Middle frontal gyrus (tissue), 1 donor: Measurements from ENCODE around the gene M1AP.

Experiments
- DNase-seq: peaks from one replicate; pipeline ENCODE4 v3.0.0-alpha.2; 2015; ENCODE audit warnings: low spot score; ENCODE audit errors: extremely low spot score

The M1AP gene, protein sequence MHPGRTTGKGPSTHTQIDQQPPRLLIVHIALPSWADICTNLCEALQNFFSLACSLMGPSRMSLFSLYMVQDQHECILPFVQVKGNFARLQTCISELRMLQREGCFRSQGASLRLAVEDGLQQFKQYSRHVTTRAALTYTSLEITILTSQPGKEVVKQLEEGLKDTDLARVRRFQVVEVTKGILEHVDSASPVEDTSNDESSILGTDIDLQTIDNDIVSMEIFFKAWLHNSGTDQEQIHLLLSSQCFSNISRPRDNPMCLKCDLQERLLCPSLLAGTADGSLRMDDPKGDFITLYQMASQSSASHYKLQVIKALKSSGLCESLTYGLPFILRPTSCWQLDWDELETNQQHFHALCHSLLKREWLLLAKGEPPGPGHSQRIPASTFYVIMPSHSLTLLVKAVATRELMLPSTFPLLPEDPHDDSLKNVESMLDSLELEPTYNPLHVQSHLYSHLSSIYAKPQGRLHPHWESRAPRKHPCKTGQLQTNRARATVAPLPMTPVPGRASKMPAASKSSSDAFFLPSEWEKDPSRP

DNA sequence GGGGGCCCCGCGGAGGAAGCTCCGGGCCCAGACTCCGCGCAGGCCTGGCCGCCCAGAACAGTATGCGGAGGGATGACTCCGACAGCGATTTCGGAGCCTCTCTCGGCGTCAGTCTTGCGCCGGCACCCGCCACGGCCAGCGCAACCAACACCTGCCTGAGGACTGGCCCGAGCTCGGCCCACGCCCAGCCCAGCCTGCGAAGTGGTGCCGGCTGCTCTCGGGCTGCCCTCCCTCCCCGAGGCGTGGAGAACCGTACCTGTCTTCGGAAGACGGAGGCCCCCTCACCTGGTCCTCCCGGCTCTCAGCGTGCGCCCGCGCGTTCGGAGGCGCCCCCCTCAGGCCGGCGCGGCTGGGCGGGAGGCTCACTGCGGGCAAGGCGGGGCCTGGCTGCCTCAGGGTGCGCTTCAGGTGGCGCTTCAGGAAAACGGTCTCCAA lies at the start of gene M1AP:
TSS of gene M1AP (minus strand) at position 322 of the 435 bp plus-strand sequence. CDS start 8,055 bp downstream, outside the sequence.
- DNase-seq, result no peak

DNA sequence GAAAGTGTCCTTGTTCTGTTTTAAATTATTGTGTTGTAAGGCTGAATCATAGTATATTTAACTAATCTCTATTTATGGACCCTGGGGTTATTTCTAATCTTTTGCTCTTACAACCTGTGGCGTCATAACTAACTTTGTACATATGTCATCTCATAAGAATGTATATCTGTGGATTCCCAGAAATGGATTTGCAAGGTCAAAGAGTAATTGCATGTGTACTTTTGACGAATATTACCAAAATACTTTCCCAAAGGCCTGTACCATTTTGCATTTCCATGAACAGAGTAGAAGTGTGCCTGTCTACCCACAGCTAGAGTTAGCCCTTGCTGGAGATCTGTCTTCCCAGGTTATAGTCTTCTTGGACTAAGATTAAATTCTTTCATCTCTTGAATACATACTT lies 48.7 kb upstream of the M1AP start:
- no peak for DNase-seq

DNA sequence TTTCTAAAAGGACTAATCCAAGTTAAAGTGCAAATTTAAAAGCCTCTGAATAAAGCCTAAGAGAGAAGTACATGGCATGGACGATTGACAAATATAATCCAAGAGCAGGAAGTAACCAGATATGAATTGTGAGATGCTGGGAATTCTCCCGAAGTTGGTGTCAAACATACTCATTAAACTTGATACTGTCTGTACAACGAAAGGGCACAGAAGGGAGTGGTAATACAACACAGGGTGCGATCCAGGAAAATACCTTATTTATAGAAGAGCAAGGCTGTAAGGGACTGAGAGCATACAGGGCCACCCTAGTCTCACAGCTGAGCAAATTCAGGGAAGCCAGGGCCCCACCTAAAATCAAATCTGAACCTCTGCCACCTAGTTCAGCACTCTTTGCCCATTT lies 47.5 kb upstream of the M1AP start:
- DNase-seq, result no peak

DNA sequence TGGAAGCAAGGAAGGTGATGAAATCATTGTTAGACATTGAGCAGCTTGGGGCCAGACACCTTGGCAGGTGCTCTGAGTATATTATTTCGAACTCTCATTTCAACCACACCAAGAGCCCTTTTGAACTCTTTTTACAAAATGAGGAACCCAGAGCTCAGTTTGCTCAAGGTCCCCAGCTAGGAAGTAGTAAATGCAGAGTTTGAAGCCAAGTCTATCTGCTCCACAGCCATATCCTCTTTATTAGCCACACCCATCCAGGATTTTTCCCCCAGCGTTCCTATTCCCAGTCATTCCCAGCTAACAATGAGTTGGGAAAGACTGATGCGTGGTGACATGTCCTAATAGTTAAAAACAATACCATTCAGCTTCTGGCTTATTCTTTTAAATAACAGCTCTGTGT lies 46.2 kb upstream of the M1AP start:
- no peak for DNase-seq

DNA sequence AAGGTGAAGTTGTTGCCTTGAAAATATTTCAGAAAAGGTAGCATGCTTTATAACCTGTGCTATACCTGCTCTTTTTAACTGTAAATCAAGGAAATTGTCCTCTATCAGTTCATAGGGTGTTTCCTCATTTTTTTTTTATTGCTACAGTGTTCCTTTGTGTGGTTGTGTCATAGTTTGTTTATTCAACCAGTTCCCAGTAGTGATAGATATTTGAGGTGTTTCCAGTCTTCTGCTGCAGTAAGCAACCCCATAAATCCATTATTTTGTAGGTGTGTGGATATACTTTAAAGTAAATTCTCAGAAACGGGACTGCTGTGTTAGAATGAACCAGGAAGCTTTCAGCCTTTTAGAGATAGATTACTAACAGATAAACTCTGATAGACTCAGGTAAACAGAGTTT lies 45.5 kb upstream of the M1AP start:
- DNase-seq, result no peak

DNA sequence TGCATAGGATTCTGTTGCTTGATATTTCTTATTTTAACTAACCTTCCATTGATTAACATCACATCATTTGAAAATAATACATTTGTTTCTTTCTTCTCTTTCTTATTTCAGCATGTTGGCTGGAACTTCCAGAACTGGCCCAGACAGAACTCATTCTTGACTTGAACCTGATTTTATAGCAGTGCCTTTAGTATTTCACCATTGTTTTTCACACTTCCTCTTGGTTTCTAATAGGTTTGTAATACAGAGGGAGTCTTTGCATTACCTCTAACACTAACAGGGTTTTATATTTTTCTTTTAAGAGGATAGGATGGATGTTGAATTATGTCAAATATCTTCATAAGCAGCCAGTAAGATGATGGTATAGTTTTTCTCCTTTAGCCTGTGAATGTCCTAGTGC lies 45.1 kb upstream of the M1AP start:
- DNase-seq, result no peak

DNA sequence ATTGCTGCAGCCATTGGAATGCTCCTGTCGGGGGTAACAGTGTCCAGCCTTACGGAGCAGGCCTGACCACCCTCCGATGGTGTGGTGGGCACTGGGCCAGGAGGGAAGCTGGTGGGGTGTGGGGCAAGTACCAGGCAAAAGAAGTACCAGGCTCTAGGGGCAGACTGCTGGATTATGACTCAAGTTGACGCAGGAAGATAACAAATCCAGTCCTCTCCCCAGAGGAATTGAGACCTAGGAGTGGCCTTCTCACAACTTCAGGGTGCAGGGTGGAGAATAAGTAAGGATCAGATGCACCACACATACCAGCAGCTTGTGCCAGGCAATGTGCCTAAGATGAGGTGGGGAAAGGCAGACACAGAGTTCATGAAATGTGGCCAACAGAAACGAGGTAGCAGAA lies 43.8 kb upstream of the M1AP start:
- no peak for DNase-seq

DNA sequence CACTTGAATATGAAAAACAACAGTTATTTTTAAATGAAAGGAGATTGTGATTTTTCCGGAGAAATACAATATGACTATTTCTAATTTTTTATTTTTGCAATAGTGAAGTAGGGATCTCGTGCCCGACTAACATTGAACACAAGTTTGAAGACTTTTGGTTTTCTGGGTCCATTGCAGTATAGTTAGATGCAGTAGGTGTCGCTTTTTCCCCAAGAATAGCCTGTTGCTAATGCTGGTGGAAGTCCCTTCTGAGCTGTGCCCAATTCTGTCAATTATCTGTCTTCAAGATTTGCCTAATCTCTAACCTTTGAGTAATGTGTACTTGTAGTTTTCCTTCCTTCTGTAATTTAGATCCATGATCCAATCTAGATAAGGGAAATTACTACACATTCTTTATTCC lies 42.4 kb upstream of the M1AP start:
- DNase-seq, result peak; percentile 21

DNA sequence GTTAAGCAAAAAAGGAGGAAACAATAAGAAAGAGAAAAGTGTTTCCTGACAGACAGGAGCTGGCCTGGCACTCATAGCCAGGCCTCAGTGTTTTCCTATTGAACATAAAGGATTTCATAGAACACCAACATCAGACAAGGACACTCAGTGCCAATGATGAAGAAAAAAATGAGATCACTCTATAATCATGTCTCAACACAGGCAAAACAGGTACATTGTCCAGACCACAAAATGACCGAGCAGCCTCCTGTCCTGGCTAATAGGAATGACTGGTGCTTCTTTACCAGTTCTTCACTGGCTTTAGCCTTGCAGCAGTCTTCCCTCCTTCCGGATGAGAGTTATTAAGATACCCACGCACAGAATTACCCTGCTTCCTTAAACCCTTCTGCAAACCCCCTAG lies 41.5 kb upstream of the M1AP start:
- DNase-seq, result no peak

DNA sequence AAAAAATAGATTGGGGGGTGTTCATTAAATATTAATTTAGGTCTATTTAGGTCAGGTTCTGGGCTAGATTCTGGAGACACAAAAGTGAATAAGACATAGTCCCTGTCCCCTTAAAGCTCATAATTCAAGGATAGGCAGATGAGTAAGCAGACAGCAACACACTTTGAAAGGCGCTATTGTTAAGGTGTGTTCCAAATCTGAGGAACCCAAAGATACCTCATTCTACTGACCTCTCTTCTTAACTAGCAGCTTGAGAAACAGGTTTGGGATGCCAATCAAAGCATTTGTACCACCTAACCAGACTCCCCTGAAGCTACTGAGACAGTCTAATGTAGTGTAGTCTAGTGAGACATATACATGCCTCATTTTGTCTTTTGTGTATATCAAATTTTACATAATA lies 40.8 kb upstream of the M1AP start:
- DNase-seq, result no peak

DNA sequence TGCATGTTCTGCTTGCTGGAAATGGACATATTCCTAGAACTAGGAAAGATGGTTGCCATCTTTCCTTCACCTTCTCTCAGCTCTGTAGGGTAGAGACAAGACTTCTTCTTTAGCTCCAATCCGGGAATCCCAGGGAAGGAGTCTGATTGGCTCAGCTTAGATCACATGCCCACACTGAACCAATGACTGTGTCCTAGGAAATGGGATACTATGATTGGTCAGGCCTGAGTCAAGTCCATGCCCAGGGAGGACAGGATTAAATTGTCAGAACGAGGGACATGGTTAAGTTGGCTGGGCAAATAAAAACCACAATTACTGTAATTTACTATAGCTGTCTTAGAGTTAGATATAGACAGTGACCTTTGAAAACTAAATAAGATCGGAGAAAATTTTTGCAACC lies 37.3 kb upstream of the M1AP start:
- no peak for DNase-seq

DNA sequence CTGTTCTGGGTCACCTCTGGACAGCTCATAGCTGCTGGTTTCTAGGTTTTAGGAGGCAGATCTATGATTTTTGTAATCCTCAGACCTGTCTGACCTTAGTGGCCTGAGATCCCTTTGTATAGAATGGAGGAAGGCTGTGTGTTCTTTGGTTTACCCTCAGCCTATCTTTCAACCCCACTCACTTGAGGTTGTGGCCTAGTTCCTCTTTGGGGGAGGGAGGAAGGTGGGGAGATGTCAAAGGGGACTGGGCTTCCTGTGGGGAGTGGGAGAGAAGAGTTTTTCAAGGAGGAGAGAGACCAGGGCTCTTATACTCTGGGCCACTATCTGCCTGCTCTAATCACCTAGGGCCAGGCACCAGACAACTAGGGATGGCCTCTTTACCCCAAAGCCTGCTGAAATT lies 34.4 kb upstream of the M1AP start:
- DNase-seq, result no peak

DNA sequence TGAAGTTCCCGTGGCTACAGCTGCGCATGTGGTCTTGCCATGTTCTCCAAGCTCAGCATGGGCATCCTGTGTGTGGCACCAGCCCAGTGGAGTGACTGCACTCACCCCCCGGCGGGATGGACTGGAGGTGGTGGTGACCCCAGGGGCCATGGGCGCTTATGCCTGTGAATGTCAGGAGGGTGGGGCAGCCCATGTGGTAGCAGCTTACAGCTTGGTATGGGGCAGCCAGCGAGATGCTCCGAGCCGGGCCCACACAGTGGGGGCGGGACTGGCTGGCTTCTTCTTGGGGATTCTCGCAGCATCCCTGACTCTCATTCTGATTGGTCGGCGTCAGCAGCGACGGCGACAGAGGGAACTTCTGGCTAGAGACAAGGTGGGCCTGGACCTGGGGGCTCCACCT lies 31.5 kb upstream of the M1AP start:
- no peak for DNase-seq

DNA sequence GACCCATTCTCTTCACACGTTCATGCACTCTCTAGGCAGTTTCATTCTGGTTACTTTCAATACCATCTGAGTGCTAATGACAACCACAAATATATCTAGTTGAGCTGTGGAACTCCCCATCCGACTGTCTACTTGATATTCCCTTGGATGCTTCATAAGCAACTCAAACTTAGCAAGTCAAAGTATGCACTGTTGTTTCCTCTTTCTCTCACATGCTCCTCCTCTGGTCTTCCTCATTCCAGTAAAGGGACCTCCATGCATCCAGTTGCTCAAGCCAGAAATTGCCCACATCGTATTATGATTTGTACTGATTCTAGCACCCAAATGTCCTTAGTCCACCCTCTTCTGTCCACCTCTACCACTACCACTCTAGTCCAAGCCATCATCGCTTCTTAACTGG lies 28.2 kb upstream of the M1AP start:
- no peak for DNase-seq

DNA sequence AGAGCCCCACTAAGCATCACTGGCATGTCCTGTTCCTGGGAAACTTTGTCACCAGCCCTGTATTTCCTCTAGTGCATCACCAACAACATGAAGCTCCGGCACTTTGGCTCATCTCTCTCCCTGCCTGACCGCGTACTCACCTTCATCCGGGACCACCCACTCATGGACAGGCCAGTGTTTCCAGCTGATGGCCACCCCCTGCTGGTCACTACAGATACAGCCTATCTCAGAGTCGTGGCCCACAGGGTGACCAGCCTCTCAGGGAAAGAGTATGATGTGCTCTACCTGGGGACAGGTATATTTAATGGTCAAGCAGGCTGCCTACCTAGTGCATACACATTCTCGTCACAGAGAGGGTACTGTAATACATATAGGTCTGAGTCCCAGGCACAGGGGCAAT lies 27.0 kb upstream of the M1AP start:
- no peak for DNase-seq

DNA sequence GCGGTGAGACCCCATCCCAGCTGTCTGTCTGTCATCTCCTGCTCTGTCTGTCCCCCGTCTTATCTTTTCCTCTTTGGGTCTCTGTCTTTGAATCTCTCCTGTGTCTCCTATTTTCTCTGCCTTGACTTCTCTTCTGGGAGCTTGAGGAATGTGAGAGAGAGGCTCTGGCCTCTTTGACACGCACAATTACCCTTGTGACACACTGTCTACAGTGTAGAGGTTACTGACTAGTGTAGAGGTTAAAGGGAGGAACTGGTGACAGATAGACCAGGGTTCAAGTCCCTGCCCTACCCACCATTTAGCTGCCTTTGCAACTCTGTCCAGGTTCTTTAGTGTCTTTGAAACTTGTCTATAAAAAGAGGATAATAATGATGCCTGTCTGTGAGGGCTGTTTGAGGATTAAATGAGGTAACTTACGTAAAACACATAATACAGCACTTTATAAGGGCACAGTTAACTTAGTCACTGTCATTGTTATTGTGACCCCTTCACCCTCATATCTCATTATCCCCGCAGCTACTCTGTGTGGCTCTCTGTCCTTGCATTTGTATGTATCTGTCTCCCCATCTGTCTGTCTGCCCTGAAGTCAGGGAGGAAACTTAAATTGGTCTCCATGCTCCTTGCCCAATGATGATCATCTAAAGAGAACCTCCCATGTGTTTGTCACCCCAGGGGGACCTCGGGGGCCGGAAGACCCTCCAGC lies 25.8 kb upstream of the M1AP start:
- DNase-seq, result no peak

DNA sequence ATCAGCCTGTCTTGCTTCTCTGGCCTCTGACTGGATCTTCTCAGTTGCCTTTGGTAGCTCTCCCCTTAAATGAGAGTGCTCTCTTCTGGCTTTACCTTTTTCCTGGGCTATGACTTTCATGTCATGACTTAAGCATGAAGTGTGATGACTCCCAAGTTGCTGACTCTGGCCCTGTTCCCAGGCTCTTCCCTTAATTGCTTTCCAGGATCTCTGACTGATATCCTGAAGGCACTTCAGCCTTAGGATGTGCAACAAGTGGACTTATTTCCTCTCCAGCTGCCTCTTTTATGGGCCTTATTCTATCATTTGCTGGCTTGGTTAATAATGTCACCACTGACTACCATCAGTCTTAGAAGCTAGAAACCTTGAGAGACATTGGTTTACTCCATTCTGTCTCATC lies 23.3 kb upstream of the M1AP start:
- DNase-seq, result no peak

DNA sequence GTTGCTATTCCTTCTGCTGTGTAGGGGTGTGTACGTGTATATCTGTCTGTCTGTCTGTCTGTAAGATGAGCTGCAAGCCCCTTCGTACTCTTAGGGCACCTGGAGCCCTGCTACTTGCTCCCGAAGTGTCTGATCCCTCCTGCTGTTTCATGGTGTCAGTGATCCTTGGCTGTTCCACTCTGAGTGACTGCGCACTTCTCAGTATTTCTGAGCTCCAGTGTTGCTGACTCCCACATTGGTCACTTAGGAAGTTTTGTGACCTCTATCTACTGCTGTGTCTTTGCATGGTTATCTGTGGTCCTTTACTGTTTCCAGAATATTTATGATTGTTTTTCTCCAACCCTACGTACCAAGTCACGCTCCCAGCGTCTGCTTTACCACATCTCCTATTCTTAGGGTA lies 22.1 kb upstream of the M1AP start:
- DNase-seq, result no peak

DNA sequence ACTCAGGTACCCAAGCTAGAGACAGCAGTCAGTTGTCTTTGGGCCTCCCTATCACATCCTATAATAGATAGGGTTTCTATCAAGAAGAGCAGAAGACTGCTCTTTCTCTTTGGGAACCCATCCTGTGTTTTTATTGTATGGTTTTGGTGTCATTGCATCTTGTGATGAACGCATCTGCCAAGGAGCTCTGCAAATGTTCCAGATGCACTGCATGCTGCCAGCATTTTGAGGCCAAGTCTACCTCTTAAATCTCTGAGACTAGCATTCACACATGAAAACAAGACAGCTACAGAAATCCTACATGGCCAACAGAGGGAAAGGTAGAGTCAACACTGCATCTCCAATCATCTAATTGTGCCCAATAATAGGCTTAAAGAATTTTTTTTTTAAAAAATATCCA lies 20.0 kb upstream of the M1AP start:
- peak; percentile 14 for DNase-seq

DNA sequence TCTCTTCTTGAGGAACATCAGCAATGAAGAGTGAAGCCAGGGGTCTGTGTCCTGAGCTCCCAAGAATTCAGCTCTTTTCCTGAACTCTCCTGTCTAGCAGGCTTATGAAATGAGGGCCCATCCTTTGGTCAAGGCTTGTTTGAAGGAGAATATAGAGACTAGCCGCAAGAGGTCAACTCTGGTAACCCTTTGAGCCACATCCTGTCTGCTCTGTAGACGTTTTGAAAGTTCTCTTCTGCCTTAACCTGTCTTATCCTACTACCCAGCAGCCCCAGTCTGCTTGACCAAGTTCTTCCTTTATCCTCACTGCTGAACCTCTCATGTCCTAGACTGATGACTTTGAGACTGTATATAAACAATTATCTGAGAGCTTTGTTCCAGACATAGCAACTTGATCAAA lies 11.3 kb upstream of the M1AP start:
- DNase-seq, result no peak

DNA sequence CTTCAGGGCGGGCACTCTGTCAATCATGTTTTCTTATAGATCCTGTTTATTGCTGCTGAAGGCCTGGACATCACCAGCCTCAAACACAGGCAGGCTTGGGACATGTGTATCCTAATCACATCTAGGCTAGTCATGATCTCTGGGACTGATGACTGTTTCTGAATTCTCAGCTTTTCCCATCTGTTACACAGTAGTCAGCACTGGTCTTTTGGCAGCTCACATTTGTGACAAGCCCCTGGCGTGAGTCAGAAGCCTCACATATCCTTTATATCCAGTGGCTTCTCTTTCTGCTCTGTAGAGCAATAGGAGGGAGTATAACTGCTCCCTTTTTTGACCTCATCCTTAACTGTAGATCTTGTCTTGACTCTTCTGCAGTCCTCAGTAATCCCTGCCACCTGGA lies 10.4 kb upstream of the M1AP start:
- DNase-seq, result no peak

DNA sequence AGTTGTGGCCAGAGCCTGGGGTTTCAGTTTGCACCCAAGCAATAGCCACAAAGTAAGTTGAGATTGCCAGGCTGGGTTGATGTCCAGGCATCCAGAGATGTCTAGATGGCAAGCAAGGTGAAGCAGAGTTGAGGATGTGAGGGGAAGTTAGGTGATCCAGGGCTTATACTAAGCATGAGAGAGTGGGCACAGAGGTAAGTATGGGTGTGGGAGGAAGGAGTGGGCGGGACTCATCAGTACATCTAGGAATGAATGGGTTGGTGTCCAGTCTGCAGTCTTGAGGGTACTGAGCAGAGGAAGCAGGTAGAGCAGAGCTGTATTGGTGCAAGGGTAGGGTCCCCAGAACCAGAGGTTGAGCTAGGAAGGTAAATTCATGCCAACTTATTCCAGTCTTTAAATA lies 7.4 kb upstream of the M1AP start:
- no peak for DNase-seq
